Lung (tissue), 12 donors: ENCODE data around the gene CSRP2. TPM values are rescaled to one million over a fixed set of nuclear protein-coding genes. Genes with fewer than 3 reads are reported as not detected.

Source experiments
- ATAC-seq: fragments of 200-7000 bp; cut with Tn5 transposase; one replicate; pipeline ENCODE4 v1.9.1; 2020; ENCODE audit warnings: moderate number of reproducible peaks; ENCODE audit not compliant: insufficient read depth, low FRiP score
- DNase-seq, 3 donors: peaks; one replicate each; pipeline ENCODE4 v3.0.0-alpha.2; 2013 to 2017
- H3K27ac ChIP-seq, 2 donors: one replicate each; pipeline ENCODE4 v1.5.1; 2013; ENCODE audit warnings: mild to moderate bottlenecking in 2 of 2, moderate library complexity in 2 of 2, control low read depth in 1 of 2, inconsistent platforms in 1 of 2, low read depth in 1 of 2, low read length in 1 of 2
- H3K27me3 ChIP-seq, 3 donors: one replicate each; pipeline ENCODE4 v1.5.1; 2013; ENCODE audit warnings: low read length in 2 of 3; ENCODE audit not compliant: control insufficient read depth in 3 of 3, insufficient read depth in 3 of 3
- H3K36me3 ChIP-seq, 4 donors: one replicate each; pipeline ENCODE4 v1.5.1; 2013; ENCODE audit warnings: low read length in 4 of 4, mild to moderate bottlenecking in 1 of 4, moderate library complexity in 1 of 4; ENCODE audit not compliant: control insufficient read depth in 4 of 4, insufficient read depth in 4 of 4
- H3K4me1 ChIP-seq, 5 donors: one replicate each; pipeline ENCODE4 v1.5.1; 2013; ENCODE audit warnings: low read length in 5 of 5, mild to moderate bottlenecking in 2 of 5, moderate library complexity in 1 of 5; ENCODE audit not compliant: control insufficient read depth in 5 of 5, insufficient read depth in 5 of 5
- H3K4me3 ChIP-seq: one replicate; pipeline ENCODE4 v1.5.1; 2013; ENCODE audit warnings: mild to moderate bottlenecking, control low read depth, moderate library complexity
- H3K9ac ChIP-seq, 2 donors: one replicate each; pipeline ENCODE4 v1.5.1; 2013; ENCODE audit warnings: low read length in 2 of 2, control low read depth in 1 of 2; ENCODE audit not compliant: insufficient read depth in 1 of 2
- H3K9me3 ChIP-seq, 4 donors: one replicate each; pipeline ENCODE4 v1.5.1; 2013; ENCODE audit warnings: low read length in 3 of 4, mild to moderate bottlenecking in 1 of 4, moderate library complexity in 1 of 4; ENCODE audit not compliant: control insufficient read depth in 4 of 4, insufficient read depth in 3 of 4
- WGBS, 2 donors: extraction: QIAGEN DNeasy Blood & Tissue Kit; methylation state at CpG; one replicate each; pipeline ENCODE4 v1.1.7; 2013; 5-methylcytosine and 5-hydroxymethylcytosine counted together
- polyA plus RNA-seq, 2 donors: library from polyadenylated mRNA; stranded (reverse); fragments of 200-250 nt; gene quantifications; one replicate each; pipeline ENCODE4 v1.2.1, GENCODE V29; 2013
- total RNA-seq, 2 donors: library from RNA; depleted of rRNA in 1 of 2; stranded (reverse); fragments of >200 nt in 1 of 2; gene quantifications; one replicate each; pipeline ENCODE4 v1.2.1, GENCODE V29; 2014 to 2021
- TF ChIP-seq, protein P1 (sequence below): IDR thresholded peaks from 2 replicates; pipeline ENCODE4 v1.5.1; 2012; ENCODE audit warnings: mild to moderate bottlenecking; ENCODE audit errors: control extremely low read depth, extremely low read depth
- donor health status: control.
- donor health status: control.
- donor health status: Bipolar disorder and iron deficiency.
- donor health status: healthy.
- donor health status: DM: yes; HTN: yes; CAD: no.

Gene CSRP2
- total and polyA plus RNA-seq, 4 donors, result 13.5 to 21.9 (median 15.8) TPM

DNA sequence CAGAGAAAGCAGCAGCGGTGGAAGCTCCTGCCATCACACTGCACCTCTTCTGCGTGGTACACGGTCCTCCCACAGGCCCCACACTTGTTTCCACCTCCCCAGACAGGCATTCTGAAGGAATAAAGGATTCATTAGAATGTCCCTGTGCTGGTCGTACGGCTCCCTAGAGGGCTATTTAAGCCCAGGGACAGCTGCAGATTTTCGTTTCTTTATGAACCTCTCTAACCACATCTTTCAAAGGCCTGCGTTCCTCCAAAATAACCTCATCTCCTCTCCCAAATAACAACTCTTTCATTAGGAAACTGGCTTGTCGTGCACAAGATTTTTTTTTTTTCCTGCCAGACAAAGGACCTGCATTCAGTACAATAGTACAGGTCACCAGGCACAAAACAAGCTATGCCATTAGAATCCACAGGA lies 12.7 kb downstream of the CSRP2 start:
- no peak overlapping the region for H3K4me3 ChIP-seq
- DNase-seq (no peak), ATAC-seq (no peak)
- no peak overlapping the region for H3K27ac ChIP-seq
- no peak overlapping the region for H3K9ac ChIP-seq
- no peaks in the 10 kb centered on the region for H3K36me3 ChIP-seq
- TF ChIP-seq, protein P1, sequence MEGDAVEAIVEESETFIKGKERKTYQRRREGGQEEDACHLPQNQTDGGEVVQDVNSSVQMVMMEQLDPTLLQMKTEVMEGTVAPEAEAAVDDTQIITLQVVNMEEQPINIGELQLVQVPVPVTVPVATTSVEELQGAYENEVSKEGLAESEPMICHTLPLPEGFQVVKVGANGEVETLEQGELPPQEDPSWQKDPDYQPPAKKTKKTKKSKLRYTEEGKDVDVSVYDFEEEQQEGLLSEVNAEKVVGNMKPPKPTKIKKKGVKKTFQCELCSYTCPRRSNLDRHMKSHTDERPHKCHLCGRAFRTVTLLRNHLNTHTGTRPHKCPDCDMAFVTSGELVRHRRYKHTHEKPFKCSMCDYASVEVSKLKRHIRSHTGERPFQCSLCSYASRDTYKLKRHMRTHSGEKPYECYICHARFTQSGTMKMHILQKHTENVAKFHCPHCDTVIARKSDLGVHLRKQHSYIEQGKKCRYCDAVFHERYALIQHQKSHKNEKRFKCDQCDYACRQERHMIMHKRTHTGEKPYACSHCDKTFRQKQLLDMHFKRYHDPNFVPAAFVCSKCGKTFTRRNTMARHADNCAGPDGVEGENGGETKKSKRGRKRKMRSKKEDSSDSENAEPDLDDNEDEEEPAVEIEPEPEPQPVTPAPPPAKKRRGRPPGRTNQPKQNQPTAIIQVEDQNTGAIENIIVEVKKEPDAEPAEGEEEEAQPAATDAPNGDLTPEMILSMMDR, result no peak
- no peaks in the 10 kb centered on the region for H3K9me3 ChIP-seq
- 89 to 92% methylated on average over 8 of the region's 8 CpGs for WGBS, 2 donors
- peaks cover 0 to 5% (median 0%) of the 10 kb centered on the region in 5 donors for H3K4me1 ChIP-seq
- no peaks in the 10 kb centered on the region for H3K27me3 ChIP-seq

DNA sequence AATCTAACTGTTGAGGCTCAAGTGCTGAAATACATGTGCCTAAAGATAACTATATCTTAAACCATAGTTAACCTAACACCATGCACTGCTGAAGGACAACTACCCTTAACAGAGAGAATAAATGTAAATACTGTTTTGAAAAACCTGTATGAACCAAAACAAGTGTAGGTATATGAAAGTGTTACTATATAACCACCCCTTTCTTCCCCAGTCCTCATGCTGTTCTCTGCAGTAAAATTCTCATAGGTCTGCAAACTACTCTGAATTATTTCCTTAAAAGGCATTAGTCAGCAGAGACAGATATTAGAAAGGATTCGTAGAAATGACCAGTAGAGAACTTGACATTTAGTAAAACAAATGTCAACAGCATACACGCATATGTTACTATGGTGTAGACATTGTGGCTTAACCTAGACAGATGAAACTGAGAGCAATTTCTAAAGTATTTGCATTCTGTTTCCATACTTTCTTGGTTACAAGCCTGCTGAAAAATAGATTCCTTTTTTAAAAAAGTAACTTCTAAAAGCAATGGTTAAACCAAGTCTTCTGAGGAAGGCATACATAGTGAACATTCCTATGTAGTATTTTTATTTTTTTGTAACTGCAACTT lies 13.9 kb downstream of the CSRP2 start:
- no peak overlapping the region for H3K9ac ChIP-seq
- peaks cover 0 to 4% (median 0%) of the 10 kb centered on the region in 4 donors for H3K36me3 ChIP-seq
- TF ChIP-seq, protein P1, result no peak
- H3K27me3 ChIP-seq, result no peaks in the 10 kb centered on the region
- H3K27ac ChIP-seq, result no peak overlapping the region
- peaks cover 0 to 5% (median 0%) of the 10 kb centered on the region in 5 donors for H3K4me1 ChIP-seq
- DNase-seq, result no peak
- H3K9me3 ChIP-seq, result no peaks in the 10 kb centered on the region
- ATAC-seq, result no peak
- 74 to 92% methylated on average over 2 of the region's 2 CpGs for WGBS, 2 donors
- H3K4me3 ChIP-seq, result no peak overlapping the region

DNA sequence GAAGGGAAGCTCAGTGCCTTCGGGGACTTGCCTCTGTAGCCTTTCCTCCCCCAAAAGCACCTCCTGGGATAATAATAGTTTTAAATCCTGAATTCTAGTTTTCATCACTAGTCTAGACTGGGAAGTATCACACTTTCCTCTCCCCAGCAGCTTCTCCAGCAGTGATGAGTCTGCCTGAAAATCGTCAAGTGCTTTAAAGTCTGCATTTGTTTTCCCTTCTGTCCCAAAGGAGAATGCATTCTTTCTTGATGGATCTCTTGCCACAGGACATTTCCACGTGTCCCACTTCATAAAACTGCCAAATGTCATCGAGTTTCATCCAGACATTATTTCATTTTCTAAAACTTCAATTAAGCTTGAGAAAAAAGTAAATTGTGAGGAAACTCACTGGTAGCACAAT lies 15.0 kb downstream of the CSRP2 start:
- Histone ChIP-seq H3K9me3 (no peaks in the 10 kb centered on the region), H3K9ac (no peak overlapping the region), H3K4me3 (no peak overlapping the region), H3K4me1 (no peaks in the 10 kb centered on the region), H3K27ac (no peak overlapping the region), H3K27me3 (no peaks in the 10 kb centered on the region), H3K36me3 (peaks cover 0 to 10% (median 2%) of the 10 kb centered on the region in 4 donors)
- TF ChIP-seq, protein P1, result no peak
- ATAC-seq (no peak), DNase-seq (no peak)
- 64 to 67% methylated on average over 4 of the region's 4 CpGs for WGBS, 2 donors
